Globus pallidus (tissue), 1 donor: ENCODE measurements around the gene PPP6R2.
"Not testable (repeated sequence)": the region's sequence is repeated elsewhere in the genome, so short reads cannot be mapped to it uniquely, and the experiment has no call there.

Source experiments
- DNase-seq: peaks from one replicate; pipeline ENCODE4 v3.0.0-alpha.2; 2015; ENCODE audit warnings: low spot score

Gene PPP6R2

DNA sequence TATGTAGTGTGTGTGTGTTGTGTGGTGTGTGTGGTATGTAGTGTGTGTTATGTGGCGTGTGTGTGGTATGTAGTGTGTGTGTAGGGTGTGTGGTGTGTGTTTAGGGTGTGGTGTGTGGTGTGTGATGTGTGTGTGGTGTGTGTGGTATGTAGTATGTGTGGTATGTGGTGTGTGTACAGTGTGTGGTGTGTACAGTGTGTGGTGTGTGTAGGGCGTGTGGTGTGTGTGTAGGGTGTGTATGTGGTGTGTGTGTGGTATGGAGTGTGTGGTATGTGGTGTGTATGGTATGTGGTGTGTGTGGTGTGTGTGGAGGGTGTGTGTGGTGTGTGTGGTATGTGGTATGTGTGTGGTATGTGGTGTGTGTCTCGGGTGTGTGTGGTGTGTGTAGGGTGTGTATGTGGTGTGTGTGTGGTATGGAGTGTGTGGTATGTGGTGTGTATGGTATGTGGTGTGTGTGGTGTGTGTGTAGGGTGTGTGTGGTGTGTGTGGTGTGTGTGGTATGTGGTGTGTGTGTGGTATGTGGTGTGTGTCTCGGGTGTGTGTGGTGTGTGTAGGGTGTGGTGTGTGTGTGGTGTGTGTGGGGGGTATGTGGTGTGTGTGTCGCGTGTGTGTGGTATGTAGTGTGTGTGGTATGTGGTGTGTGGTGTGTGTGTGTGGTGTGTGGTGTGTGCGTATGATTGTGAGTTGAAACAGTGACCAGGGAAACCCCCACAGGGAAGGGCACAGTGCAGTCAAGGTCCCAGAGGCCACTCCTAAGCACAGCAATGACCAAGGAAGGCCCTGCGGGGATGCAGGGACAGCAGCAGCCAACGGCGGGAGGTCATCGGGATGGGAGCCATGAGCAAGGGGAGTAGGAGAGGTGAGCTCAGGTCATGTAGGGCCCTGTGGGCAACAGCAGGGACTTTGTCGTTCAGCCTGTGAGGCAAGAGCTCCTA, 2.9 kb upstream of the PPP6R2 start:
- no peak for DNase-seq

DNA sequence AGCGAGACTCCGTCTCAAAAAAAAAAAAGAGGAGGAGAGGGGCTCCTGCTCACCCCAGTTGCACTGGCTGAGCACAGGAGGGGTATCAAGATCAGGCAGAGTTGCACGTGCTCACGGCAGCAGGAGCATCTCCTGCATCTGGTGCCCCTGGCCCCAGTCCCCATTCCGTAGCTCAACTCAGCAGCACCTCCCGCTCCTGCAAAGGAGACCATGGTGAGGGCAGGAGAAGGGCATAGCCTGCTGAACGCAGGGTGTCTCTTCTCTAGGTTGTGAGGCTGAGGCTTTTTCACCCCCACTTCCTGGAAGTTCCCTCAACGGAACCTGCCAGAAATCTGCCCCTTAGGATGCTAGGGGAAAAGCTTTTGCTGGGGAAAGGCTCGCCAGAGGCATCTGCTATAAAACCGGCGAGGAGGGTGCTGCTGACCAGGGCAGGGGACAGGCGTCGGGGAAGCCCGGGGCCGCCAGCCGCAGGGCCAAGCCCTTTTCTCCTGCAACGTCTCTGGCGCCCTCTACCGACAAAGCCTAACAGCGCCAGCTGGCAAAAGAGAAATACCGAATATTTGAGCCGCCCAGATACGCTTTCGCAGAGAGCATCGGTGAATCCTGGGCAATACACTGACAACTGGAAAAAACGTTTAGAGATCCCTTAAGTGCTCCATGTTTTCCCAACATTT, 1.0 kb upstream of the PPP6R2 start:
- DNase-seq, result peak; percentile 85

DNA sequence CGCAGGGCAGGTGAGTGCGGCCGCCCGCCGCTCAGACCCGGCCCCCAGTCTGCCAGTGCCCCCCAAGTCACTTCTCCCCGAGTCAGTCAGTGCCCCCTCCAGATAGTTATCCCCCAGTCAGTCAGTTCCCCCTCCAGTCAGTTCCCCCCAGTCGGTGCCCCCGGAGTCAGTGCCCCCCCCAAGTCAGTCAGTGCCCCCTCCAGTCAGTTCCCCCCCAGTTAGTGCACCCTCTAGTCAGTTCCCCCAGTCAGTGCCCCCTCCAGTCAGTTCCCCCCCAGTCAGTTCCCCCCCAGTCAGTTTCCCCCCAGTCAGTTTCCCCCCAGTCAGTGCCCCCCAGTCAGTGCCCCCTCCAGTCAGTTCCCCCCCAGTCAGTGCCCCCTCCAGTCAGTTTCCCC, 411 bp downstream of the PPP6R2 start:
- no peak for DNase-seq

DNA sequence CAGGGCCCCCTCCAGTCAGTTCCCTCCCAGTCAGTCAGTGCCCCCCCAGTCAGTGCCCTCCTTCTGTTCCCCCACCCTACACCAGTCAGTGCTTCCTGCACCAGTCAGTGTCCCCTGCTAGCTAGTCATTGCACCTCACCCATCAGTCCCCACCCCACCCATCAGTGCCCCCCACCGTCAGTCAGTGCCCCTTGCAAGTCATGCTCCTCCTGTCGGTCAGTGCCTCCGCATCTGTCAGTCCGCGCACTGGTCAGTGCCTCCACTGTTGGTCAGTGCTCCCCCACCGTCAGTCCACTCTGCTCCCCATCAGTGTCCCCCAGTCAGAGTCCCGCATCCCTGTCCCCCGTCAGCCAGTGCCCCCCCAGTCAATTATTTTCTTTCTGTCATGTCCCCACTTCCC, 3.3 kb downstream of the PPP6R2 start:
- no peak for DNase-seq

DNA sequence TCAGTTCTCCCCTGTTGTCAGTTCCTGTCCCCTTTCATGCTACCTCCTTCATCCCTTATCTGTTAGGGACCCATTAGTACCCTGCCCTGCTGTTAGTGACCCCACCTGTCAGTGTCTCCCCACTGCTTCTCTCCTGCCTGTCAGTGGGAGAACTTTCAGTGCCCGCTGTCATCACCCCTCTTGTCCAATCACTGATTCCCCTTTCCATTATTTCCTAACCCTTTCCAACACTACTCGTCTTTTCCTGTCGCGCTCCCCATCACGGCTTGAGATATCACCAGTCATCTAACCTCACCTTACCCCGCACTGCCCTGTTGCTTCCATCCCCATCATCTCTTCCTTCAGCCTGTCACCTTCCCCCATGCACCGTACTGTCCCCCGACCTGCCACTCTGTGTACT, 4.0 kb downstream of the PPP6R2 start:
- DNase-seq, result no peak

- no peak for DNase-seq
Observed at GRCh38 chr22:50348058-50348457, 4.9 kb downstream of the PPP6R2 start.

DNA sequence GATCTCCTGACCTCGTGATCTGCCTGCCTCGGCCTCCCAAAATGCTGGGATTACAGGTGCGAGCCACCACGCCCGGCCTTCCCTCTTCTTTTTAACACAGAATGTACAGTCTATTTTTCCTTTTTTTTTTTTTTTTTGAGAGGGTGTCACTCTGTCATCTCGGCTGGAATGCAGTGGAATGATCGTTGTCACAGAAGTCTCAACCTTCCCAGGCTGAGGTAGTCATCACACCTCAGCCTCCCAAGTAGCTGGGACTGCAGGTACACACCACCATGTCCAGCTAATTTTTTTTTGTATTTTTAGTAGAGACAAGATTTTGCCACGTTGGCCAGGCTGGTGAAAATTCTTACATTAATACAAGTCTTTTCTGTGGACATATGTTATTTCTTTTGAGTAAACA, 13.1 kb downstream of the PPP6R2 start:
- DNase-seq, result no peak

- DNase-seq, result no peak
Observed at GRCh38 chr22:50357222-50357621, 14.1 kb downstream of the PPP6R2 start.

DNA sequence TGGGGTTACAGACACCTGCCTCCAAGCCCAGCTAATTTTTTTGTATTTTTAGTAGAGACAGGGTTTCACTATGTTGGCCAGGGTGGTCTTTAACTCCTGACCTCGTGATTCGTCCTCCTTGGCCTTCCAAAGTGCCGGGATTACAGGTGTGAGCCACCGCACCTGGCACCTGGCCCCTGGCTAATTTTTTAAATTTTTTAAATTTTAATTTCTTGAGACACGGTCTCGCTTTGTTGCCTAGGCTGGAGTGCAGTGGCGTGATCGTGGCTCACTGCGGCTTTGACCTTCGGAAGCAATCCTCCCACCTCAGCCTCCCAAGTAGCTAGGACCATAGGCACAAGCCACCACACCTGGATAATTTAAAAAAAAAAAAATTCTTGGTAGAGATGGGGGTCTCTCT, 14.6 kb downstream of the PPP6R2 start:
- DNase-seq, result no peak

- DNase-seq, result no peak
Observed at GRCh38 chr22:50360578-50360977, 17.5 kb downstream of the PPP6R2 start.

GRCh38 chr22:50361222-50361621, 18.1 kb downstream of the PPP6R2 start:
- no peak for DNase-seq

- no peak for DNase-seq
Observed at GRCh38 chr22:50361688-50362087, 18.6 kb downstream of the PPP6R2 start.

- DNase-seq, result no peak
Observed at GRCh38 chr22:50363166-50363802, 20.2 kb downstream of the PPP6R2 start.

DNA sequence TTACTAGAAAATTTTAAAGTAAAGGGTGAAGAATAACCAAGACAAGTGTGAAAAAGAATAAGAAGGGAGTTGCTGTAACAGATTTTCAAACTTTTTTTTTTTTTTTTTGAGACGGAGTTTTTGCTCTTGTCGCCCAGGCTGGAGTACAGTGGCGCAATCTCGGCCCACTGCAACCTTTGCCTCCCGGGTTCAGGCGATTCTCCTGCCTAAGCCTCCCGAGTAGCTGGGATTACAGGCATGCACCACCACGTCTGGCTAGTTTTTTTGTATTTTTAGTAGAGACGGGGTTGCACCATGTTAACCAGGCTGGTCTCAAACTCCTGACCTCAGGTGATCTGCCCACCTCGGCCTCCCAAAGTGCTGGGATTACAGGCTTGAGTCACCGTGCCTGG, 20.7 kb downstream of the PPP6R2 start:
- not testable (repeated sequence) for DNase-seq

GRCh38 chr22:50367778-50368500, 24.8 kb downstream of the PPP6R2 start:
- DNase-seq, result no peak

DNA sequence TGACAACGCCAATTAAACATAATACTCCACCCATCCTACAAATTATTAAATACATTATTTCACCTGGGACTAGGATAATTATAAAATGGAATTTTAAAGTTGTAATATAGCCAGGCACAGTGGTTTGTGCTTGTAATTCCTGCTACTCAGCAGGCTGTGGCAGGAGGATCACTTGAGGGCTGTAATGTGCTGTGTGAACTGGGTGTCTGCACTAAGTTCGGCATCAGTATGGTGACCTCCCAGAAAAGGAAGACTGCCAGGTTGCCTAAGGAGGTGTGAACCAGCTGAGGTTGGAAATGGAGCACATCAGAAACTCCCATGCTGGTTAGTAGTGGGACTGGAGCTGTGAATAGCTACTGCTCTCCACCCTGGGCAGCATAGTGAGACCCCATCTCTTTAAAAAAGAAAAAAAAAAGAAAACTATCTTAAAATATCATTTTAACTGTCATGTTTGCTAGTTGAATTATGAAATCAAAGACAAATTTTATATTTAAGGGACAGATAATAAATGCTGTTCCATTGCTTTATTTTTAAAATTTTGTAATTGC, 28.0 kb downstream of the PPP6R2 start:
- no peak for DNase-seq

GRCh38 chr22:50376085-50376651, 33.0 kb downstream of the PPP6R2 start:
- no peak for DNase-seq

DNA sequence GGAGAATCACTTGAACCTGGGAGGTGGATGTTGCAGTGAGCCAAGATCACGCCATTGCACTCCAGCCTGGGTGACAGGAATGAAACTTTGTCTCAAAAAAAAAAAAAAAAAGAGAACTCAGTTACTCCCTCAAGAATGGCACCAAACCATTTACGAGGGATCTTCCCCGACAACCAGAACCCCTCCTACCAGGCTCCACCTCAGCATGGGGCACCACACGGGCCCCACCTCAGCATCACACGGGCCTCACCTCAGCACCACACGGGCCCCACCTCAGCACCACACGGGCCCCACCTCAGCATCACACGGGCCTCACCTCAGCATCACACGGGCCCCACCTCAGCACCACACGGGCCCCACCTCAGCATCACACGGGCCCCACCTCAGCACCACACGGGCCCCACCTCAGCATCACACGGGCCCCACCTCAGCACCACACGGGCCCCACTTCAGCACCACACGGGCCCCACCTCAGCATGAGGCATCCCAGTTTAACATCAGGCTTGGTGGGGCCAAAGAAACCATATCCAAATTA, 38.0 kb downstream of the PPP6R2 start:
- DNase-seq, result not testable (repeated sequence)

DNA sequence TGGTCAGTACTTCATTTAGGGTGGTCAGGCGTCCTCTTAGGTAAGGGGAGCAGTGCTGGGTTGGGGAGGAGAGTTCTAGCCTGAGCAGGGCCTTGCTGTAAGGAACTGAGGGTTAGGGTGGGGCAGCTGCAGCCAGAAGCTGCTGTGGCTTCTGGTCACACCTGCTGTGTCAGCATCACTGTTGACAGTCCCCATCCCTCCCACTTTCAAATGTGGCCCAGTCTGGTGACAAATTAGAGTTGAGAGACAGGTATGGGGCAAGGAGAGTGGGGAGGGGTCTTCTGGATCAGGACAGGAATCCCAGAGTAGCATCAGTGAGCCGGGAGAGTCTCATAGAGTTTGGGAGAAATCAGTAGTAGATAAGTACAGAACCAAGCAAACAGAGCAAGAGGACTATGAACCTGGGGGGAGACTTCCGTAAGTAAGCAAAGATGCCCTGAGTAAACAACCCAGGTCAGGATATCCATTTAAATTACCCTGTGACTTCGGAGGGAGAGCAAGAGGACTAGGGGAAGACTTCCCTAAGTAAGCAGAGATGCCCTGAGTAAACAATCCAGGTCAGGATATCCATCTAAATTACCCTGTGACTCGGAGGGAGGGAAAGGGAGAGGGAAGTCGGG, 53.7 kb downstream of the PPP6R2 start:
- no peak for DNase-seq

DNA sequence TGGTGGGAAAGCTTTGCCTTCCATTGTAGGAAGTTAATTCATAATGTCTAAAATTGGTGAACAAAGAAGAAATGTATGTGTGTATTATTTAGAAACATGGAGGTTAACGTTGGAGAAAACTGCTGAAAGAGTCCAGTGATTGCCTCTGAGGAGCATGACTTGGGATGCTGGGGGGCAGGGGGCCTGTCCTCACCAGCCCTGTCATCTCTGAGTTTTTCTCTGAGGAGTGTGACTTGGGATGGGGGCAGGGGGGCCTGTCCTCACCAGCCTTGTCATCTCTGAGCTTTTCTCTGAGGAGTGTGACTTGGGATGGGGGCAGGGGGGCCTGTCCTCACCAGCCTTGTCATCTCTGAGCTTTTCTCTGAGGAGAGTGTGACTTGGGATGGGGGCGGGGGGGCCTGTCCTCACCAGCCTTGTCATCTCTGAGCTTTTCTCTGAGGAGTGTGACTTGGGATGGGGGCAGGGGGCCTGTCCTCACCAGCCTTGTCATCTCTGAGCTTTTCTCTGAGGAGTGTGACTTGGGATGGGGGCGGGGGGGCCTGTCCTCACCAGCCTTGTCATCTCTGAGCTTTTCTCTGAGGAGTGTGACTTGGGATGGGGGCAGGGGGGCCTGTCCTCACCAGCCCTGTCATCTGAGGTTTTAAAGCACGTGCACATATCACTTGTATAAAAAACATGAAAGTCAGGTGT, 54.4 kb downstream of the PPP6R2 start:
- DNase-seq, result not testable (repeated sequence)
